Measurements from ENCODE around the gene RAB8B. TPM values are rescaled to one million over a fixed set of nuclear protein-coding genes. Genes with fewer than 3 reads are reported as not detected.

Gene RAB8B
- total RNA-seq, 4 donors from 2014 or later: 7.2 to 33.4 (median 14.3) TPM

DNA sequence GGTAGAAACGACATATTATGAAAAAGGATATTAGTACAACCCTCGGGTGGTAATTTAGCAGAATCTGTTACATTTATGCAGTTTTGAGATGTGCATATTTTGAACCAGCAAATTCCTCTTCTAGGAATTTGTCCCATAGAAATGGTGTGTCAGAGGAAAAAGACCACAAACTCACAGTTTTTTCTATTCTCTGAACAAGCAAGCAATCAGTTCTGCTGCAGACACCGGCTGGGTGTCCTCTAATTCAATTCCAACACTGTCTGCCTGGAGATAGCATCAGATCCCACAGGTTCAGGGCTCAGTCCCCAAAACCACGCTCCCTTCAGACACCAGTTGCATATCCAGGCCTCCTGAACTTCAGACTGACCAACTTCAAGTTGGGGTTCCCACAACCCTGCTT lies 124.4 kb downstream of the RAB8B start:
- TF ChIP-seq POLR2A (IDR thresholded peaks at IDR 0.05) (no peak), CTCF (IDR thresholded peaks at IDR 0.05 in 4 of 5, conservative IDR thresholded peaks at IDR 0.05 in 1 of 5) (no peak)
- intact Hi-C loops (cut with DNase I; ENCODE audit: low total_unique reads): loop anchor here (5.0 kb wide), 1 partner anchor 63 kb away; no protein-coding TSS in a partner anchor

GRCh38 chr15:63314409-63314808 lies 125.0 kb downstream of the RAB8B start:
- Histone ChIP-seq H3K9me3 (no peaks in the 10 kb centered on the region), H3K4me1 (no peaks in the 10 kb centered on the region), H3K27me3 (no peaks in the 10 kb centered on the region), H3K4me3 (no peak overlapping the region), H3K27ac (no peak overlapping the region), H3K36me3 (no peaks in the 10 kb centered on the region)
- in situ Hi-C loops (cut with MboI; ENCODE audit: low sequenced_read_pairs in 4 of 4): no loop called here
- TF ChIP-seq POLR2A (IDR thresholded peaks at IDR 0.05): no peak
- no peak for TF ChIP-seq CTCF (IDR thresholded peaks at IDR 0.05 in 4 of 5, conservative IDR thresholded peaks at IDR 0.05 in 1 of 5)
- intact Hi-C loops (cut with DNase I; ENCODE audit: low total_unique reads): loop anchor here (5.0 kb wide), 1 partner anchor 63 kb away; no protein-coding TSS in a partner anchor
- ATAC-seq (no peak), DNase-seq (no peak)

More for the DNA sequence above, 124.4 kb downstream of the RAB8B start:
- no peak overlapping the region for H3K4me3 ChIP-seq
- in situ Hi-C loops (cut with MboI; ENCODE audit: low sequenced_read_pairs in 4 of 4): no loop called here
- H3K9me3 ChIP-seq: no peaks in the 10 kb centered on the region
- DNase-seq (no peak), ATAC-seq (no peak)
- no peaks in the 10 kb centered on the region for H3K4me1 ChIP-seq
- no peaks in the 10 kb centered on the region for H3K36me3 ChIP-seq
- H3K27me3 ChIP-seq: no peaks in the 10 kb centered on the region
- H3K27ac ChIP-seq: no peak overlapping the region

Other genes starting within 250 kb of the RAB8B start
- gene TPM1, start 146.9 kb upstream of the RAB8B start, total RNA-seq: 1,000 to 10,000 TPM in 1 of 4 donors, 100 to 1,000 TPM in 3; 656 to 1,383 (median 909) TPM
- gene LACTB, start 67.7 kb upstream of the RAB8B start, total RNA-seq: 10 to 100 TPM; 35.4 to 41.1 (median 38.6) TPM
- 100 to 1,000 TPM in 1 of 4 donors, 10 to 100 TPM in 3; 53.0 to 145 (median 78.0) TPM for gene RPS27L, start 32.1 kb upstream of the RAB8B start, total RNA-seq
- 1 to 10 TPM; 2.4 to 5.6 (median 2.9) TPM for gene APH1B, start 88.0 kb downstream of the RAB8B start, total RNA-seq
- 1 to 10 TPM in 1 of 4 donors, under 1 TPM in 1, not detected in 2; 0.10 to 1.7 TPM for gene CA12, start 192.2 kb downstream of the RAB8B start, total RNA-seq